ENCODE measurements around the gene PASK. TPM values are rescaled to one million over a fixed set of nuclear protein-coding genes. Genes with fewer than 3 reads are reported as not detected.

Gene PASK
- polyA plus RNA-seq, 1 donor (not counting 4 experiments of a cell fraction or from before 2014, with no cell fraction given): 4.3 TPM

DNA sequence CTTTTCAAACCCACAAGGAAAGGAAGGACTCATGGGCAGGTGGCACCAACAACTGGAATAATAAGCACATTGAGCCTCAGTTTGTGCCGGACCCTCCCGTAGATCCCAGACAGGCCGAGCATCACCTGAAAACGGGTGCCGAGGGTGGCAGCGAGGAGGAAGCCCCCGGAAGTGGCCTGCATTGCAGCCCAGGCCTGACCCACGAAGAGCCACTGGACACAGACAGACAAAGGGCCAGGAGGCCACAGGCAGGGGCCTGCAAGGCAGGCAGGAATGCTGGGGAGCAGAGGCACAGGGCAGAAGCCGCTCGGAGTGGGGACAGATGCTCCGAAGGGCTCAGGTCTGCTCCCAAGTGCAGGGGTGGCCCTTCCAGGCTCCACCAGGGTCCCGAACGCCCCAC is 78.9 kb downstream of the PASK start:
- no peak for TF ChIP-seq EZH2 (IDR thresholded peaks at IDR 0.05; ENCODE audit: low read length)
- TF ChIP-seq, protein P1, sequence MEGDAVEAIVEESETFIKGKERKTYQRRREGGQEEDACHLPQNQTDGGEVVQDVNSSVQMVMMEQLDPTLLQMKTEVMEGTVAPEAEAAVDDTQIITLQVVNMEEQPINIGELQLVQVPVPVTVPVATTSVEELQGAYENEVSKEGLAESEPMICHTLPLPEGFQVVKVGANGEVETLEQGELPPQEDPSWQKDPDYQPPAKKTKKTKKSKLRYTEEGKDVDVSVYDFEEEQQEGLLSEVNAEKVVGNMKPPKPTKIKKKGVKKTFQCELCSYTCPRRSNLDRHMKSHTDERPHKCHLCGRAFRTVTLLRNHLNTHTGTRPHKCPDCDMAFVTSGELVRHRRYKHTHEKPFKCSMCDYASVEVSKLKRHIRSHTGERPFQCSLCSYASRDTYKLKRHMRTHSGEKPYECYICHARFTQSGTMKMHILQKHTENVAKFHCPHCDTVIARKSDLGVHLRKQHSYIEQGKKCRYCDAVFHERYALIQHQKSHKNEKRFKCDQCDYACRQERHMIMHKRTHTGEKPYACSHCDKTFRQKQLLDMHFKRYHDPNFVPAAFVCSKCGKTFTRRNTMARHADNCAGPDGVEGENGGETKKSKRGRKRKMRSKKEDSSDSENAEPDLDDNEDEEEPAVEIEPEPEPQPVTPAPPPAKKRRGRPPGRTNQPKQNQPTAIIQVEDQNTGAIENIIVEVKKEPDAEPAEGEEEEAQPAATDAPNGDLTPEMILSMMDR (optimal IDR thresholded peaks at IDR 0.05 in 1 of 3, IDR thresholded peaks at IDR 0.05 in 1 of 3, conservative IDR thresholded peaks at IDR 0.05 in 1 of 3; ENCODE audit: extremely low read depth in 1 of 3, insufficient read depth in 2 of 3, low read length in 3 of 3): no peak
- no peak overlapping the region for H3K9ac ChIP-seq (ENCODE audit: control insufficient read depth, extremely low read depth, insufficient read depth, low read length)
- H3K36me3 ChIP-seq (ENCODE audit: control insufficient read depth in 2 of 2, extremely low read depth in 1 of 2, insufficient read depth in 2 of 2, low read length in 2 of 2): peaks cover 0 to 2% of the 10 kb centered on the region in 2 experiments
- no peaks in the 10 kb centered on the region for H3K4me1 ChIP-seq (ENCODE audit: control insufficient read depth, extremely low read depth, insufficient read depth, low read length)
- no peak for FAIRE-seq
- H3K4me2 ChIP-seq (ENCODE audit: control insufficient read depth, extremely low read depth, insufficient read depth, low read depth, low read length): no peak overlapping the region
- no peak overlapping the region for H3K27ac ChIP-seq (ENCODE audit: control insufficient read depth, insufficient read depth, low read length)
- H3K79me2 ChIP-seq (ENCODE audit: control insufficient read depth, insufficient read depth, low read length): no peaks in the 10 kb centered on the region
- H3K9me3 ChIP-seq (ENCODE audit: control insufficient read depth, low read depth, low read length): no peaks in the 10 kb centered on the region
- no peaks in the 10 kb centered on the region for H3K9me1 ChIP-seq (ENCODE audit: control insufficient read depth, extremely low read depth, insufficient read depth, low read length)
- no peak overlapping the region for H2AFZ ChIP-seq (ENCODE audit: control insufficient read depth, low read length)
- no peak overlapping the region for H3K4me3 ChIP-seq (ENCODE audit: control insufficient read depth in 2 of 3, extremely low read depth in 1 of 3, insufficient read depth in 2 of 3, low read depth in 1 of 3, low read length in 3 of 3)
- dilution Hi-C loops (cut with MboI; ENCODE audit: extremely low pct_ligation_motif_present, low sequenced_read_pairs): no loop called here
- peaks cover 7% of the 10 kb centered on the region for H3K27me3 ChIP-seq (ENCODE audit: control insufficient read depth, extremely low read depth, insufficient read depth, low read length)
- DNase-seq (ENCODE audit: low read depth, low spot score): no peak
- no peaks in the 10 kb centered on the region for H4K20me1 ChIP-seq (ENCODE audit: control insufficient read depth, extremely low read depth, insufficient read depth, low read length)

DNA sequence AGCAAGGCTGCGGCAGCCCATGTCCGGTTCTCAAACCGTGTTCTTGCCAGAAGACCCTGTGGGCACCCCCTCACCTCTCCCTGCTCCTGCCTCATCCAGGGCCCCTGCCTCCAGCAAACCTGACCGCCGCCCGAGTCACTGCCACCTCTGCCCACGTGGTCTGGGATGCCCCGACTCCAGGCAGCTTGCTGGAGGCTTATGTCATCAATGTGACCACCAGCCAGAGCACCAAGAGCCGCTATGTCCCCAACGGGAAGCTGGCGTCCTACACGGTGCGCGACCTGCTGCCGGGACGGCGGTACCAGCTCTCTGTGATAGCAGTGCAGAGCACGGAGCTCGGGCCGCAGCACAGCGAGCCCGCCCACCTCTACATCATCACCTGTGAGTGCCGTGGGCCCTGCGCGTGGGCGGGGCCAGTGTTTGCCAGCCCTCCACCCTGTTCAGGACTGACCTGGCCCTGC is 79.4 kb downstream of the PASK start:
- H3K36me3 ChIP-seq (ENCODE audit: control insufficient read depth in 2 of 2, extremely low read depth in 1 of 2, insufficient read depth in 2 of 2, low read length in 2 of 2): no peaks in the 10 kb centered on the region
- no peak overlapping the region for H3K4me3 ChIP-seq (ENCODE audit: control insufficient read depth in 2 of 3, extremely low read depth in 1 of 3, insufficient read depth in 2 of 3, low read depth in 1 of 3, low read length in 3 of 3)
- H3K79me2 ChIP-seq (ENCODE audit: control insufficient read depth, insufficient read depth, low read length): no peaks in the 10 kb centered on the region
- H3K27me3 ChIP-seq (ENCODE audit: control insufficient read depth, extremely low read depth, insufficient read depth, low read length): peaks cover 7% of the 10 kb centered on the region
- DNase-seq (ENCODE audit: low read depth, low spot score) (no peak), FAIRE-seq (no peak)
- H3K9me1 ChIP-seq (ENCODE audit: control insufficient read depth, extremely low read depth, insufficient read depth, low read length): no peaks in the 10 kb centered on the region
- no peaks in the 10 kb centered on the region for H3K9me3 ChIP-seq (ENCODE audit: control insufficient read depth, low read depth, low read length)
- H2AFZ ChIP-seq (ENCODE audit: control insufficient read depth, low read length): no peak overlapping the region
- dilution Hi-C loops (cut with MboI; ENCODE audit: extremely low pct_ligation_motif_present, low sequenced_read_pairs): no loop called here
- no peak overlapping the region for H3K9ac ChIP-seq (ENCODE audit: control insufficient read depth, extremely low read depth, insufficient read depth, low read length)
- H3K4me2 ChIP-seq (ENCODE audit: control insufficient read depth, extremely low read depth, insufficient read depth, low read depth, low read length): no peak overlapping the region
- H3K4me1 ChIP-seq (ENCODE audit: control insufficient read depth, extremely low read depth, insufficient read depth, low read length): no peaks in the 10 kb centered on the region
- no peak overlapping the region for H3K27ac ChIP-seq (ENCODE audit: control insufficient read depth, insufficient read depth, low read length)
- no peaks in the 10 kb centered on the region for H4K20me1 ChIP-seq (ENCODE audit: control insufficient read depth, extremely low read depth, insufficient read depth, low read length)
- TF ChIP-seq, protein P1 (optimal IDR thresholded peaks at IDR 0.05 in 1 of 3, IDR thresholded peaks at IDR 0.05 in 1 of 3, conservative IDR thresholded peaks at IDR 0.05 in 1 of 3; ENCODE audit: extremely low read depth in 1 of 3, insufficient read depth in 2 of 3, low read length in 3 of 3): no peak
- no peak for TF ChIP-seq EZH2 (IDR thresholded peaks at IDR 0.05; ENCODE audit: low read length)
